Right lung (tissue), 5 donors: Measurements from ENCODE around the gene TPD52L2. TPM values are rescaled to one million over a fixed set of nuclear protein-coding genes. Genes with fewer than 3 reads are reported as not detected.
"Not testable (repeated sequence)": the region's sequence is repeated elsewhere in the genome, so short reads cannot be mapped to it uniquely, and the experiment has no call there.

Experiments
- DNase-seq, 2 donors: peaks; one replicate each; pipeline ENCODE4 v3.0.0-alpha.2; 2013
- polyA plus RNA-seq, 5 donors: library from polyadenylated mRNA; unstranded; fragments of 120-200 nt; gene quantifications; one replicate each; pipeline versions ENCODE4 v1.2.1 to v1.2.3, GENCODE V29; 2013; ENCODE audit warnings: inconsistent platforms in 1 of 5, low replicate concordance in 1 of 5; ENCODE audit not compliant: insufficient read length in 5 of 5, insufficient read depth in 1 of 5

TPD52L2 gene
- polyA plus RNA-seq, 5 donors: 81.9 to 93.7 (median 86.7) TPM

- no peak for DNase-seq
Observed at GRCh38 chr20:63876489-63877036, 11.5 kb downstream of the TPD52L2 start.

GRCh38 chr20:63877755-63878470, 12.8 kb downstream of the TPD52L2 start:
- no peak for DNase-seq

- no peak for DNase-seq
Observed at GRCh38 chr20:63878899-63879663, 14.0 kb downstream of the TPD52L2 start.

- not testable (repeated sequence) for DNase-seq
Observed at GRCh38 chr20:63880901-63881300, 15.8 kb downstream of the TPD52L2 start.

- no peak for DNase-seq
Observed at GRCh38 chr20:63881451-63882226, 16.6 kb downstream of the TPD52L2 start.

- DNase-seq: no peak
Observed at GRCh38 chr20:63882257-63883200, 17.5 kb downstream of the TPD52L2 start.

GRCh38 chr20:63883201-63883593, 18.1 kb downstream of the TPD52L2 start:
- DNase-seq: no peak

GRCh38 chr20:63884506-63885263, 19.6 kb downstream of the TPD52L2 start:
- no peak for DNase-seq

- DNase-seq: no peak
Observed at GRCh38 chr20:63885264-63886053, 20.4 kb downstream of the TPD52L2 start.

GRCh38 chr20:63886054-63886419, 21.0 kb downstream of the TPD52L2 start:
- no peak for DNase-seq

- DNase-seq: no peak
Observed at GRCh38 chr20:63886921-63887320, 21.9 kb downstream of the TPD52L2 start.

GRCh38 chr20:63889241-63890200, 24.5 kb downstream of the TPD52L2 start:
- DNase-seq: no peak

- no peak for DNase-seq
Observed at GRCh38 chr20:63890201-63890576, 25.1 kb downstream of the TPD52L2 start.

GRCh38 chr20:63890616-63891015, 25.5 kb downstream of the TPD52L2 start:
- DNase-seq: no peak

- DNase-seq: no peak
Observed at GRCh38 chr20:63891061-63892002, 26.3 kb downstream of the TPD52L2 start.

- no peak for DNase-seq
Observed at GRCh38 chr20:63892402-63892801, 27.3 kb downstream of the TPD52L2 start.

GRCh38 chr20:63893999-63894357, 28.9 kb downstream of the TPD52L2 start:
- DNase-seq: no peak
